ENCODE results near the gene RASL10A. TPM values are rescaled to one million over a fixed set of nuclear protein-coding genes. Genes with fewer than 3 reads are reported as not detected.

RASL10A gene
- total and polyA plus RNA-seq, 2 donors from 2014 or later = 0.73 to 1.2 TPM

DNA sequence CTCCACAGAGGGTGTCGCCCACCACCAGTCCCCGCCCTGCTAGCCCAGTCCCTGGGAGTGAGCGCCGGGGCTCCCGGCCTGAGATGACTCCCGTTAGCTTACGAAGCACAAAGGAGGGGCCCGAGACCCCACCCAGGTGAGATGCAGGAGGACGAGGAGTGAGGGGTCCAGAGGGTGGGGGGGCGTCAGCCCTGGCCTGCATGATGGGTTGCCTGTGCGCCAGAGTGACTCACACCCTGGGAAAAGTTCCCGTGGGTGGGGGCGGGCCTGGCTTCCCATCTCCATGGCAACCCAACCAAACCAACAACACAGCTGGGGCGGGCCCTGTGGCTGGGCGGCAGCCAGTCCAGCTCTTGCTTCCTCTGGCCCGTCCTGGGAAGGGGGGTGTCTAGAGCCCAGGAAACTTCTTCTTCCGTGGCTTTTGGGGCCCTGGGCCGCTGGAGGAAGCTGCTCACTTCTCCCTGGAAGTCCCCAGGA lies 4.6 kb downstream of the RASL10A start:
- H3K27me3 ChIP-seq (ENCODE audit: control insufficient read depth, insufficient read depth, low read length) = peaks cover 16% of the 10 kb centered on the region
- peak; percentile 93 to 98 (median 94) for DNase-seq
- H3K9ac ChIP-seq (ENCODE audit: low read length in 3 of 3) = no peak overlapping the region
- H3K4me3 ChIP-seq (ENCODE audit: low read length in 3 of 3) = no peak overlapping the region
- H3K9me3 ChIP-seq (ENCODE audit: control insufficient read depth in 2 of 3, insufficient read depth in 1 of 3, low read length in 3 of 3) = no peaks in the 10 kb centered on the region
- intact Hi-C loops (cut with DNase I) = no loop called here
- H3K4me1 ChIP-seq (ENCODE audit: control insufficient read depth in 2 of 3, insufficient read depth in 2 of 3, low read depth in 1 of 3, low read length in 3 of 3) = peaks cover 0 to 45% (median 10%) of the 10 kb centered on the region in 3 donors
- FAIRE-seq = no peak
- TF ChIP-seq, protein P1, sequence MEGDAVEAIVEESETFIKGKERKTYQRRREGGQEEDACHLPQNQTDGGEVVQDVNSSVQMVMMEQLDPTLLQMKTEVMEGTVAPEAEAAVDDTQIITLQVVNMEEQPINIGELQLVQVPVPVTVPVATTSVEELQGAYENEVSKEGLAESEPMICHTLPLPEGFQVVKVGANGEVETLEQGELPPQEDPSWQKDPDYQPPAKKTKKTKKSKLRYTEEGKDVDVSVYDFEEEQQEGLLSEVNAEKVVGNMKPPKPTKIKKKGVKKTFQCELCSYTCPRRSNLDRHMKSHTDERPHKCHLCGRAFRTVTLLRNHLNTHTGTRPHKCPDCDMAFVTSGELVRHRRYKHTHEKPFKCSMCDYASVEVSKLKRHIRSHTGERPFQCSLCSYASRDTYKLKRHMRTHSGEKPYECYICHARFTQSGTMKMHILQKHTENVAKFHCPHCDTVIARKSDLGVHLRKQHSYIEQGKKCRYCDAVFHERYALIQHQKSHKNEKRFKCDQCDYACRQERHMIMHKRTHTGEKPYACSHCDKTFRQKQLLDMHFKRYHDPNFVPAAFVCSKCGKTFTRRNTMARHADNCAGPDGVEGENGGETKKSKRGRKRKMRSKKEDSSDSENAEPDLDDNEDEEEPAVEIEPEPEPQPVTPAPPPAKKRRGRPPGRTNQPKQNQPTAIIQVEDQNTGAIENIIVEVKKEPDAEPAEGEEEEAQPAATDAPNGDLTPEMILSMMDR (IDR thresholded peaks at IDR 0.05; ENCODE audit: borderline replicate concordance, extremely low read depth, insufficient read depth) = no peak
- no peaks in the 10 kb centered on the region for H3K36me3 ChIP-seq (ENCODE audit: control insufficient read depth in 2 of 3, insufficient read depth in 3 of 3, low read length in 3 of 3)
- peak overlapping the region; percentile 55 to 60 for H3K27ac ChIP-seq (ENCODE audit: low read depth in 2 of 2, low read length in 2 of 2)

DNA sequence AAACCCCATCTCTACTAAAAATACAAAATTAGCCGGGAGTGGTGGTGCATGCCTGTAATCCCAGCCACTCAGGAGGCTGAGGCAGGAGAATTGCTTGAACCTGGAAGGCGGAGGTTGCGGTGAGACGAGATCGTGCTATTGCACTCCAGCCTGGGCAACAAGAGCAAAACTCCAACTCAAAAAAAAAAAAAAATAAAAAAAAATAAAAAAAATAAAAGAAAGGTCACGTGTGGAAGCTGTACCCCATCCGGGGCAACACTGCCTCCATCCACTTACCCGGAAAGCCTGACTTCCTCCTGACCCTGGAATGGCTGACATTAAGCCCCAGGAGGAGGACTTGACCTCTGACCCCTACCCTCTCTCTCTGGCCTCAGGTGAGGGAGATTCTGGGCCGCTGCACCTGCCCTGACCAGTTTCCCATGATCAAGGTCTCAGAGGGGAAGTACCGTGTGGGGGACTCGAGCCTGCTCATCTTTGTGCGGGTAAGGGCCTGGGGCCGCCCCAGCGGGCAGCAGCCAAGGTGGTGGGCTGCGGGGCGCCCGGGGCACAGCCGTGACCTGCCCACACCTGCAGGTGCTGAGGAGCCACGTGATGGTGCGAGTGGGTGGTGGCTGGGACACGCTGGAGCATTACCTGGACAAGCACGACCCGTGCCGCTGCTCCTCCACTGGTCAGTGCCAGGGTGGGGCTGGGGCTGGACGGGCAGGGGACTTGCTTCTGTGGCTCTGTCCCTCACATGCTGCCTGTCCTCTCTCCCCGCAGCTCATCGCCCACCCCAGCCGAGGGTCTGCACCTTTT lies 5.2 kb downstream of the RASL10A start:
- peak in 2 of 5 donors; percentile 74 to 92 for DNase-seq
- FAIRE-seq = no peak
- H3K9me3 ChIP-seq (ENCODE audit: control insufficient read depth in 2 of 3, insufficient read depth in 1 of 3, low read length in 3 of 3) = no peaks in the 10 kb centered on the region
- TF ChIP-seq, protein P1 (IDR thresholded peaks at IDR 0.05; ENCODE audit: borderline replicate concordance, extremely low read depth, insufficient read depth) = no peak
- H3K27ac ChIP-seq (ENCODE audit: low read depth in 2 of 2, low read length in 2 of 2) = peak overlapping the region; percentile 55 to 60
- intact Hi-C loops (cut with DNase I) = no loop called here
- H3K36me3 ChIP-seq (ENCODE audit: control insufficient read depth in 2 of 3, insufficient read depth in 3 of 3, low read length in 3 of 3) = no peaks in the 10 kb centered on the region
- peaks cover 16% of the 10 kb centered on the region for H3K27me3 ChIP-seq (ENCODE audit: control insufficient read depth, insufficient read depth, low read length)
- no peak overlapping the region for H3K9ac ChIP-seq (ENCODE audit: low read length in 3 of 3)
- H3K4me1 ChIP-seq (ENCODE audit: control insufficient read depth in 2 of 3, insufficient read depth in 2 of 3, low read depth in 1 of 3, low read length in 3 of 3) = peaks cover 0 to 46% (median 11%) of the 10 kb centered on the region in 3 donors
- H3K4me3 ChIP-seq (ENCODE audit: low read length in 3 of 3) = no peak overlapping the region

DNA sequence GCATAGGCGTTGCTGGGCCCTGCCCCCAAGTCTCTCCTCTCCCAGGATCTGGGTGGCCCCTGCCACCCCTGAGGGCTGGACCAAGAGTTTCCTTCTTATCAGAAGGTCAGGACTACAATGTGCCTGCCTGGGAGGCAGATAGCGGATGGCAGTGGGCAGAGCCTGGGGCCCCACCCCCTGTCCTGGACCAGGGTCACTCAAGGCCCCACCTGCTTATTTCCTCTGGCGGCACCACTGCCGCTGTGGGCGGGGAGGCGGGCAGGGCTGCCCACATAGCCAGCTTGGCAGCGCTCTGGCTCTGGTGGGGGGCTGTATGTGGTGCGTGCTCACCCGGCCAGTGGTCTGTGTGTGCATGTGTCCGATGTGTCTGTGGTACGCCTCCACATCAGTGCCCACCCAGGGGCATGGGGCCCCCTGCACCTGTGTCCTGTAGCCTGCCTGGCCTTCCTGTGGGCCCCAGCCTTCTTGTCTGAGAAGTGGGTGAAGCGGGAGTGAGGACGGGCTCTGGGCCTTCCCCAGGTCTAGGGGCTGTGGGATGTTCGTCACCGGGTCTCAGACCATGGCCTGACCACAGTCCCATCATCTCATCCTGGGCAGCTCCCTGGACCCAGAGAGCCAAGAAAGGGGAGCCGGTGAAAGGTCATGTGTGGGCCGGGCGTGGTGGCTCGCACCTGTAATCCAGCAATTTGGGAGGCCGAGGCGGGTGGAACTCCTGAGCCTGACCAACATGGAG lies 6.0 kb downstream of the RASL10A start:
- TF ChIP-seq, protein P1 (IDR thresholded peaks at IDR 0.05; ENCODE audit: borderline replicate concordance, extremely low read depth, insufficient read depth) = no peak
- H3K27ac ChIP-seq (ENCODE audit: low read depth in 2 of 2, low read length in 2 of 2) = no peak overlapping the region
- H3K9ac ChIP-seq (ENCODE audit: low read length in 3 of 3) = no peak overlapping the region
- intact Hi-C loops (cut with DNase I) = no loop called here
- peak in 1 of 5 donors; percentile 83 for DNase-seq
- no peaks in the 10 kb centered on the region for H3K9me3 ChIP-seq (ENCODE audit: control insufficient read depth in 2 of 3, insufficient read depth in 1 of 3, low read length in 3 of 3)
- peaks cover 14% of the 10 kb centered on the region for H3K27me3 ChIP-seq (ENCODE audit: control insufficient read depth, insufficient read depth, low read length)
- FAIRE-seq = no peak
- H3K4me1 ChIP-seq (ENCODE audit: control insufficient read depth in 2 of 3, insufficient read depth in 2 of 3, low read depth in 1 of 3, low read length in 3 of 3) = peaks cover 0 to 43% (median 11%) of the 10 kb centered on the region in 3 donors
- no peaks in the 10 kb centered on the region for H3K36me3 ChIP-seq (ENCODE audit: control insufficient read depth in 2 of 3, insufficient read depth in 3 of 3, low read length in 3 of 3)
- H3K4me3 ChIP-seq (ENCODE audit: low read length in 3 of 3) = peak overlapping the region in 1 of 3 donors; percentile 37

Data from kidney (tissue), 14 donors.